ENCODE measurements around the gene BAK1.
"Not testable (repeated sequence)": the region's sequence is repeated elsewhere in the genome, so short reads cannot be mapped to it uniquely, and the experiment has no call there.

Gene BAK1

GRCh38 chr6:33551538-33551937 is 28.5 kb downstream of the BAK1 start:
- no peak for DNase-seq (ENCODE audit: low spot score)

- no peak for DNase-seq (ENCODE audit: low spot score)
Observed at GRCh38 chr6:33549896-33550295, 30.2 kb downstream of the BAK1 start.

GRCh38 chr6:33549196-33549595 is 30.9 kb downstream of the BAK1 start:
- DNase-seq (ENCODE audit: low spot score) = no peak

- no peak for DNase-seq (ENCODE audit: low spot score)
Observed at GRCh38 chr6:33547499-33547898, 32.6 kb downstream of the BAK1 start.

- no peak for DNase-seq (ENCODE audit: low spot score)
Observed at GRCh38 chr6:33546766-33547165, 33.3 kb downstream of the BAK1 start.

- DNase-seq (ENCODE audit: low spot score) = not testable (repeated sequence)
Observed at GRCh38 chr6:33545292-33545691, 34.8 kb downstream of the BAK1 start.

GRCh38 chr6:33543116-33543515 is 37.0 kb downstream of the BAK1 start:
- no peak for DNase-seq (ENCODE audit: low spot score)

GRCh38 chr6:33540768-33541167 is 39.3 kb downstream of the BAK1 start:
- DNase-seq (ENCODE audit: low spot score) = no peak

- DNase-seq (ENCODE audit: low spot score) = no peak
Observed at GRCh38 chr6:33534702-33535101, 45.4 kb downstream of the BAK1 start.

- DNase-seq (ENCODE audit: low spot score) = not testable (repeated sequence)
Observed at GRCh38 chr6:33533163-33533869, 46.8 kb downstream of the BAK1 start.

GRCh38 chr6:33532431-33532830 is 47.6 kb downstream of the BAK1 start:
- DNase-seq (ENCODE audit: low spot score) = not testable (repeated sequence)

- DNase-seq (ENCODE audit: low spot score) = not testable (repeated sequence)
Observed at GRCh38 chr6:33530617-33531016, 49.5 kb downstream of the BAK1 start.
